Panc1 (cell line): ENCODE measurements around the gene CIROP.

Experiments used
- REST ChIP-seq, 2 experiments: IDR thresholded peaks; 2 replicates each; pipeline ENCODE4 v1.6.1; 2011 to 2012; ENCODE audit warnings: low read depth in 2 of 2, control low read depth in 1 of 2, low read length in 1 of 2, mild to moderate bottlenecking in 1 of 2, moderate library complexity in 1 of 2; ENCODE audit not compliant: insufficient read depth in 1 of 2
- SIN3A ChIP-seq: IDR thresholded peaks from 2 replicates; pipeline ENCODE4 v1.6.1; 2012; ENCODE audit warnings: low read depth, mild to moderate bottlenecking, low read length, moderate library complexity, borderline replicate concordance; ENCODE audit not compliant: insufficient read depth
- TF ChIP-seq, protein P1 (sequence below): fragments of 450-650 bp; IDR thresholded peaks from 2 replicates; pipeline ENCODE4 v1.5.1; 2017; ENCODE audit warnings: mild to moderate bottlenecking

GRCh38 chr14:23058654-23059504 is 45.9 kb downstream of the CIROP start:
- TF ChIP-seq, protein P1, sequence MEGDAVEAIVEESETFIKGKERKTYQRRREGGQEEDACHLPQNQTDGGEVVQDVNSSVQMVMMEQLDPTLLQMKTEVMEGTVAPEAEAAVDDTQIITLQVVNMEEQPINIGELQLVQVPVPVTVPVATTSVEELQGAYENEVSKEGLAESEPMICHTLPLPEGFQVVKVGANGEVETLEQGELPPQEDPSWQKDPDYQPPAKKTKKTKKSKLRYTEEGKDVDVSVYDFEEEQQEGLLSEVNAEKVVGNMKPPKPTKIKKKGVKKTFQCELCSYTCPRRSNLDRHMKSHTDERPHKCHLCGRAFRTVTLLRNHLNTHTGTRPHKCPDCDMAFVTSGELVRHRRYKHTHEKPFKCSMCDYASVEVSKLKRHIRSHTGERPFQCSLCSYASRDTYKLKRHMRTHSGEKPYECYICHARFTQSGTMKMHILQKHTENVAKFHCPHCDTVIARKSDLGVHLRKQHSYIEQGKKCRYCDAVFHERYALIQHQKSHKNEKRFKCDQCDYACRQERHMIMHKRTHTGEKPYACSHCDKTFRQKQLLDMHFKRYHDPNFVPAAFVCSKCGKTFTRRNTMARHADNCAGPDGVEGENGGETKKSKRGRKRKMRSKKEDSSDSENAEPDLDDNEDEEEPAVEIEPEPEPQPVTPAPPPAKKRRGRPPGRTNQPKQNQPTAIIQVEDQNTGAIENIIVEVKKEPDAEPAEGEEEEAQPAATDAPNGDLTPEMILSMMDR = no peak
- no peak for TF ChIP-seq REST (IDR thresholded peaks at IDR 0.05; ENCODE audit: insufficient read depth in 1 of 2, low read depth in 2 of 2, low read length in 1 of 2)
- TF ChIP-seq SIN3A = no peak
